ENCODE data around the gene ZNF235.

GRCh38 chr19:44306283-44306682 lies 1.5 kb upstream of the ZNF235 start:
- no peak for TF ChIP-seq ZFP30 (CRISPR knock-in tag; IDR thresholded peaks at IDR 0.05)
- TF ChIP-seq GLIS3 (CRISPR knock-in tag; IDR thresholded peaks at IDR 0.05): no peak
- TF ChIP-seq CREB5 (CRISPR knock-in tag; IDR thresholded peaks at IDR 0.05; ENCODE audit: low read depth): no peak

Data from SK-N-SH treated with all-trans-retinoic acid at 6 μM for 48 hours (cell line).